ENCODE data around the gene RFX1.

DNA sequence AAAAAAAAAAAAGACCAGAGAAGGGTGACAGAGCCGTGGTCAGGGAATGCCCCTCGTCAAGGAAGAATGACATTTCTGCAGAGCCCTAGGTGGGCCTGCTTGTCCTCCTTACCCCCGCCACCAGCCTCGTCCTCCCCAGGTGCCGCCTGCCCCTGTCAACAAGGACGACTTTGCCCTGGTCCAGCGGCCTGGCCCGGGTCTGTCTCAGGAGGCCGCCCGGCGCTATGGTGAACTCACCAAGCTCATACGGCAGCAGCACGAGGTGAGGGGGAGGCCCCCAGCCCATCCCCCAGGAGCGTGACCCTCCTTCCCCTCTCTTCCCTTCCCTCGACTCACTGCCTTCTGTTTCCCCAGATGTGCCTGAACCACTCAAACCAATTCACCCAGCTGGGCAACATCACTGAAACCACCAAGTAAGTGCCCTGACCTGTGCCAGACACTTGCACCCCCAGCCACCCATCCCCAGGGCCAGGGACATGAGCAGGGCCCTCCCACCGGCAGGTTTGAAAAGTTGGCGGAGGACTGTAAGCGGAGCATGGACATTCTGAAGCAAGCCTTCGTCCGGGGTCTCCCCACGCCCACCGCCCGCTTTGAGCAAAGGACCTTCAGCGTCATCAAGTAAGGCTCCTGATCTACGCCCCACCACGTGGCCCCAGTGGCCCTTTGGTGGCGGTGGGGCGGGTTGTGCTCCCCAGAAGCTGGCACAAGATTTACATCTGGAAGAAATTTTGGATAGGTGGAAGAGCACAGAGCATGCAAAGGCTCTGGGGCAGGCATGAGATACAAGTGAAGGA, 82.7 kb downstream of the RFX1 start:
- TF ChIP-seq, protein P1, sequence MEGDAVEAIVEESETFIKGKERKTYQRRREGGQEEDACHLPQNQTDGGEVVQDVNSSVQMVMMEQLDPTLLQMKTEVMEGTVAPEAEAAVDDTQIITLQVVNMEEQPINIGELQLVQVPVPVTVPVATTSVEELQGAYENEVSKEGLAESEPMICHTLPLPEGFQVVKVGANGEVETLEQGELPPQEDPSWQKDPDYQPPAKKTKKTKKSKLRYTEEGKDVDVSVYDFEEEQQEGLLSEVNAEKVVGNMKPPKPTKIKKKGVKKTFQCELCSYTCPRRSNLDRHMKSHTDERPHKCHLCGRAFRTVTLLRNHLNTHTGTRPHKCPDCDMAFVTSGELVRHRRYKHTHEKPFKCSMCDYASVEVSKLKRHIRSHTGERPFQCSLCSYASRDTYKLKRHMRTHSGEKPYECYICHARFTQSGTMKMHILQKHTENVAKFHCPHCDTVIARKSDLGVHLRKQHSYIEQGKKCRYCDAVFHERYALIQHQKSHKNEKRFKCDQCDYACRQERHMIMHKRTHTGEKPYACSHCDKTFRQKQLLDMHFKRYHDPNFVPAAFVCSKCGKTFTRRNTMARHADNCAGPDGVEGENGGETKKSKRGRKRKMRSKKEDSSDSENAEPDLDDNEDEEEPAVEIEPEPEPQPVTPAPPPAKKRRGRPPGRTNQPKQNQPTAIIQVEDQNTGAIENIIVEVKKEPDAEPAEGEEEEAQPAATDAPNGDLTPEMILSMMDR (IDR thresholded peaks at IDR 0.05; ENCODE audit: low read length) = no peak
- TF ChIP-seq EZH2phosphoT487 (IDR thresholded peaks at IDR 0.05; ENCODE audit: low read length) = no peak

Measured in MM.1S (cell line).